ENCODE results near the gene DESI2. TPM values are rescaled to one million over a fixed set of nuclear protein-coding genes. Genes with fewer than 3 reads are reported as not detected.

DESI2 gene
- polyA plus RNA-seq (ENCODE audit: insufficient read length): 41.4 TPM

DNA sequence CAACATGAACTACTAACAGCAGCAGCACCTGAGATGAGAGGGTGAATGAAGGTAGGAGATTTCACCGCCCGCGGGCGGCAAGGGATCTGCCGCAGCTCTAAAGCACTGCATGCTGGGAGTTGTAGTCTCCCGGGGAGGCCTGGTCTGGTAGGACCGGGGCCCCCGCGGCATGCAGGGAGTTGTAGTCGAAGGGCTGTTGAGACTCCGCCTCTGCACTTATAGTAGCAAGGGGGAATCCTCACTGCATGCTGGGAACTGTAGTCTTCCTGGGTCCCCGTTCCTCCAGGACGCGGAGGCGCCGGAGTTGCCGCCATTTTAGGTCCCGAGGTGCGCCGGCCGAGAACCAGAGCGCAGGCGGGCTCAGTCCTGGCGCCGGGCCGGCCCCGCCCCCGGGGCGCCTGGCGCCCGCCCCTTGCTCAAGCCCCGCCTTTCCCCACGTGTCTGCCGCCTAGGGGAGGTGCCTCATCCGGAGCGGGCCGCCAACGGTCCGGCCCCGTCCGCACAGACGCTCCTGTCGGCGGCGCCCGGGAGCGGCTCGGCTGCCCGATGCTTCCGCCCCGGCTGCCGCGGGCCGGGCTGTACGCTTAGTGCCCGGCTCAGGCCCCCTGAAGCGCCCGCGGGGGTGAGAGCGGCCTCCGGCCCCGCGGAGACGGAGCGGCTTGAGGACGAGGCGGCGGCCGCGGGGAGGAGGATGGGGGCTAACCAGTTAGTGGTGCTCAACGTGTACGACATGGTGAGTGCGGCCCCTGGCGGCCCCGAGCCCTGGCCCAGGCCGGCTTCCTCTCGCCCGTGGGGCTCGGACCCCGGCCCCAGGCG, at the start of gene DESI2:
TSS of gene DESI2 (plus strand) at position 504 of the 816 bp plus-strand sequence. CDS start at position 692, 188 bp downstream.
- peak; percentile 99 for DNase-seq

DNA sequence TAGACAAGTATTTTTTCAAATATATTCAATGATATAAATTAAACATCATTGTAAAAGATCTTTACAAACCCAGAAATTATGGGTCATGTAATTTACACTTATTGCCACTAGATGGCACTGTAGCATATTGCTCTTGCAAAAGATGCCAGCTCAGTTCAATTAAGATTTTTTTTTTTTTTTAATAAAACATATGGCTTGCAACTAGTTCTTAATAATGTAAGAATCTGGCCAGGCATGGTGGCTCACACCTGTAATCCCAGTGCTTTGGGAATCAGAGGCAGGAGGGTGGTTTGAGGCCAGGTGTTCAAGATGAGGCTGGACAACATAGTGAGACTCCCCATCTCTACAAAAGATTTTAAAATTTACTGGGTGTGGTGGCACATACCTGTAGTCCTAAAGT, 49.4 kb upstream of the DESI2 start:
- DNase-seq: peak; percentile 11

DNA sequence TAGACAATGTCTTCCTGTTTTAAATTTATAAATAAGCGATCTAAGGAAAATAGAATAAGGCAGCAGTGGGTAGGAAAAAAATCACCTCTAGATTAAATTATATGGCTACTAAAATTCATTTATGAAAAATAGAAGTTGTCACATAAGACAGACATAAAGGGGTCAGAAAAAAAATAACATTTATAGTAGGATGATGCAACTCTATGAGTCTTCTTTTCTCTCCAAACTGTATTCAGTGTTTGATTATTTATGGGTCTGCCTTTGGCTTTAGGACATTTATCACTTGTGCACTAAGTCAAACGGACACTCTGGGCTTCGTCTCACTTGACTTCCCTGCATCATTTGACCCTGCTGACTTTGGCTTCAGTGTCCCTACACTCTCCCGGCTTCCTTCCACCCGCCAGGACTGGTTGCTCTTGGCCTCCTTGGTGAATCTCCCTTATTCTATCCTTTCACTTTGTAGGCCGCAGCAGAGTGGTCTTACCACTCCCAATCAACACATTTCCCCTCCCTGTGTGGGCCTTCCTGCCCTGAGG, 47.0 kb upstream of the DESI2 start:
- no peak for DNase-seq

DNA sequence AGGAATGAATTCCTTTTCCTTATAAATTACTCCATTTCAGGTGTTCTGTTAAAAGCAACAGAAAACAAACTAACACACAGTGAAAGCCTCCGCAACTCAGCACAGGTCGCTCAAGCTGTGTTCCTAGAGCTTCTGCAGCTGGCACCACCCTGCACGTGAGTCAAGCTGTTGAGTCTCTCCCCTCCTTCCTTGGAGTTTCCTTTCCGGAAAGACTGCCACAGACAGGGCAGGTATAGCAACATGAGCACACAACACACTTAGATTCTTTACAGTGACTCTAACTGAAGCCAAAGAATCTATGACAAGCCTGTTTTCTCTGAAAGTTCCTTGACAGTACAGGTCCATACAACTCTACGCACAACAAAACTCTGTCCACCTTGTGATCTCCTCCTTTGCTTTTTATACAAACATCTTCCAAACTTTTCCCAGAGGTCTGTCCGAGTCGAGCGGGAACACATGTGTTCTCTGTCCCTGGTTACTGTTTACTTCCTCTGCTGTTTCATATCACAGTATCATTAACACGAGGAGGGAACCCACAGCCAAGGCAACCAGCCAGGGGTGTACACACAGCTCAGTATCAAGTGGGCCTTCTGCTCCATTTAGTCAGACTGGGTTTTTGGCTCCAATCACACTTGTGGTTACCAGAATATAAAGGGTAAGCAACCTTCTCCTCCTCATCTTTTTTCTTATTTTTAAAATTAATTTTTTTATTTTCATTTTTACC, 38.7 kb upstream of the DESI2 start:
- no peak for DNase-seq

DNA sequence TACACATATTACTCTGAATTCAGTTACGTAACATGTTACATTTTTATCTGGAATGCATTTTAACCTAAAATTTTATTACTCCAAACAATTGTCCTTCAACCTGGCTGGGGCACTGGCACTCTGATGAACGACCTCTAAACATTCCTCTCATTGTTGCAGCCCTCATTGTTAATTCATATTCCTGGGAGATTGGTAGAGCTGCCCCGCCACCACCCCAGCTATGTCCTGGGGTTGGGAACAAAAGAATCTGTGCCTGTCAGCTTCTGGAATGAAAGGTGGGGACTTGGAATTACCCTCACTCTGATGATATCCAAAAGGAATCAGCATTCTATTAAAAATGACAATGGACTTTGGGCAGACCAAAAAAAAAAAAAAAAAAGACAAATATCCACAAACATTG, 38.0 kb upstream of the DESI2 start:
- DNase-seq: no peak

DNA sequence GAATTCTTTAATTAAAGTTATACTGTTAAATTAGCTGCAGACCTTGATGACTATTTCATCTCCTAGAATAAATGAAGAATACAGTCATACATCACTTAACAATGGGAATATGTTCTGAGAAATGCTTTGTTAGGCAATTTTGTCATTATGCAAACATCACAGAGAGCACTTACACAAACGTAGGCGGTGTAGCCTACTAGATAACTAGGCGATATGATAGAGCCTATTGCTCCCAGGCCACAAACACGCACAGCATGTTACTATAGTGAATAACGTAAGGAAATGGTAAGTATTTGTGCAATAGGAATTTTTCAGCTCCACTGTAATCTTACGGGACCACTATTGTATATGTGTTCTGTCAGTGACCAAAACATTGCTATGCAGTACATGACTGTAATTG, 37.6 kb upstream of the DESI2 start:
- DNase-seq: no peak

DNA sequence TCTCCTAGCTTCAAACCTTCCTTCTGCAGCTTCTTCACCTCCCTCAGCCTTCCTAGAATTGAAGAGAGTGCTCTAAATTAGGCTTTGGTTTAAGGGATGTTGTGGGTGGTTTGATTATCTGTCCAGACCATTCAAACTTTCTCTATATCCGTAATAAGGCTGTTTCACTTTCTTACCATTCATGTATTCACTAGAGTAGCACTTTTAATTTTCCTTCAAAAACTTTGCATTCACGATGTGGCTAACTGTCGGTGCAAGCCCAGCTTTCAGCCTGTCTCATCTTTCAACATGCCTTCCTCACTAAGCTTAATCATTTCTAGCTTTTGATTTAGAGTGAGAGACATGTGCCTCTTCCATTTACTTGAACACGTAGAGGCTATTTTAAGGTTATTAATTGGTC, 26.2 kb upstream of the DESI2 start:
- no peak for DNase-seq

DNA sequence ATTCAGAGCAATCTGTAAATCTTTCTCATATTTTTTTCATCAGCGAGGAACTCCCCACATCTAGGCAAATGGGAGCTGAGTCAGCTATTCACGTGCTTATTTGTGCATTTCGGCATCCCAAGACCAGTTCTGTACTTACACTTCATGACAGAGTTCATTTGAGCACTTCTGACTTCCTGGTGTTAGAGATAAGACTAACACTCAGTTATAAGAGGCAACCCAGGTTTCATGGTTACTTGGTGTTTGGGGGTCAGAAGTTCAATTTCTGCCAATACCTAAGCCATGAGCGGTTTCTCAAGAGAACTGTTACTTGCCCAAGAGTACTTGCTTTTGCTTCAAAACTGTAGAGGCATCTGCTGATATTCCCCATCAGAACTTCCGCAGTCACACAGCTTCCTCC, 24.1 kb upstream of the DESI2 start:
- DNase-seq: no peak

DNA sequence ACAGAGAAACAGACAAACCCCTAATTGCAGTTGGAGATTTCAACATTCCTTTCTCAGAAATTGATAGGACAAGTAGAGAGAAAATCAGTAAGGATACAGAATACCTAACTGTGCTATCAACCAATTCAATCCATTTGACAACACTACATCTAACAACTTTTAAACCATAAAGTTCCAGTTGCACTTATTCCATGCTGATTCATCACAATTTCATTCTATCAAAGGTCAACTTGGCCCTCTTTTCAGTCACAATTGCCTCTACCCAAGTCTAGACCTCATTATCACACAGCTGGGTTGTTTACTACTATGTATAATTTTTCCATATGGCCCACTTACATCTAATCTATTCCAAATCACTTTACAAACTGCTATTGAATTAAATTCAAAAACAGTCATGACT, 19.8 kb upstream of the DESI2 start:
- DNase-seq: no peak

DNA sequence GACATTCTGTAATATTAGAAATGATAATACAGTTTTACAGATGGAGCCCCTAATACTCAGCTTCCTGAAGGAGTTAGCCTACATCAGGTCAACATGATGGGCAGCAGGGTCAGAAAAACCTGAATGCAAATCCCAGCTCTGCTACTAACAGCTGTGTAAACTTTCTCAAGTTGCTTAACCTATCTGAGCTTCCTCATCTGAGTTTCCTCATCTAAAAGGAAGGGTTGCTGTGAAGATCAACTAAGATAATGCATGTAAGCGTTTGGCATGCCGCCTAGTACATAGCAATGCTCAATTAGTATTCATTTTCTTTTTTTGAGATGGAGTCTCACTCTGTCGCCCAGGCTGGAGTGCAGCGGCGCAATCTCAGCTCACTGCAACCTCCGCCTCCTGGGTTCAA, 18.4 kb upstream of the DESI2 start:
- DNase-seq: no peak

DNA sequence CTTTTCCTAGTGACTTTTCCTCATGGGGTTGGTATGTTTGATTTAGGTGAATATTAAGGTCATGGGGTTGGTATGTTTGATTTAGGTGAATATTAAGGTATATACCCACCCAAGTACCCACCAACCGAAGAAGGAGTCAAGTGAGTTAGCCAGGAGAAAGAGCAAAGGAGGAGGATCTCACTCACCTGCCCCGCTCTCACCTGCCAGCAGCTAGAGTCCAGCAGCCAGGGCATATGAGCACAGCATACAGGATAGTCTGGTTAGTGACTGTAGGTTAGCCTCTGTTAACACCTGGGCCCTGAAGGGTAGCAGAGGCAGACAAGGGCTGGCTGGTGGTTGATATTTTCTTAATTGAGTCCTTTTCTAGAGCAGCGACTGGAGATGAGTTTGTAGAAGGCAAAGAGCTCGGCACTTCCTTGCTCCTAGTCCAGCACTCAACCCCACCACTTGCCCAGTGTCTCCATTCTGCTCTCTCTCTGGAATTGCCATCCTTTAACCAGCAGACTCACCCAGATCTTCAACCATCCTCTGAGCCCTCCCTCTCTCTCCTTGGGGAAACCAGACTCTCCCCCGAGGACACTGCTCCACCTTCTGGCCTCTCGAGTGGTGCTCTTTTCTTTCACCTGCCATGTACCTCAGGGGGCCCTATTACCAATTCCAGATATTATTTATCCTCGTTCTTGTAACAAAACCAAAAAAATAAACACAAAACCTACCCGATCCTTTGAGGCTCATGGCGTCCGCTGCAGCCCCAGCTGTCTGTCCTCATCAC, 16.3 kb upstream of the DESI2 start:
- DNase-seq: no peak

DNA sequence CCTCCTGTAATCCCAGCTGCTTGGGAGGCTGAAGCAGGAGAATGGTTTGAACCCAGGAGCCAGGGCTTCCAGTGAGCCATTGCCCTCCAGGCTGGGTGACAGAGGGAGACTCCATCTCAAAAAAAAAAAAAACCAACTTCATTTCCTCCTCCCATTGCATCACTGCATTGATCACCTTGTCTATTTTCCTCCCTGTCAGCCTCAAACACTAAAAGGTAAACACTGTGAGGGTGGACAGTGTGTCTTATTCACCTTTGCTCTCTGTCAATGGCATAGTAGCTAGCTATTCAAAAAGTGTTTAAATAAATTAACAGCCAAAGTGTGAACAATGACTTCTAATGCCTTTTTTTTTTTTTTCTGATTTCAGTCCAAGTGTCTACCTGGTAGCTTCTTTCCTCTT, 13.4 kb upstream of the DESI2 start:
- no peak for DNase-seq

DNA sequence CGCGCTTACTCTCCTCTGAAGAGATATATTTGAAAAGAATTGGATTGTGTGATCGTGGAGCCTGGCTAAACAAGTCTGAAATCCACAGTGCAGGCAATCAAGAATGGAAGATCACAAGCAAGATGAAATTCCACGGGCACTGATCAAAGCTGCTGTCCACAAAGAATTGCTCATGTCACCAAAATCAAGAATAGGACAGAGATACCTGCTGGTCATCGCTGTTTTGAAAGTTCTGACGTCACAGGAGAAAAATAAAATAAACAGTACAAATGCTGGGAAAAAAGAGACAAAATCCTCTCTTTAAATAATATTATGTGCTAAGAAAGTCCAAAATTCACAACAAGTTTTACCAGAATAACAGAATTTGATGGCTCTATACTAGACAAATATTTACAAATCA, 12.0 kb upstream of the DESI2 start:
- DNase-seq: no peak

DNA sequence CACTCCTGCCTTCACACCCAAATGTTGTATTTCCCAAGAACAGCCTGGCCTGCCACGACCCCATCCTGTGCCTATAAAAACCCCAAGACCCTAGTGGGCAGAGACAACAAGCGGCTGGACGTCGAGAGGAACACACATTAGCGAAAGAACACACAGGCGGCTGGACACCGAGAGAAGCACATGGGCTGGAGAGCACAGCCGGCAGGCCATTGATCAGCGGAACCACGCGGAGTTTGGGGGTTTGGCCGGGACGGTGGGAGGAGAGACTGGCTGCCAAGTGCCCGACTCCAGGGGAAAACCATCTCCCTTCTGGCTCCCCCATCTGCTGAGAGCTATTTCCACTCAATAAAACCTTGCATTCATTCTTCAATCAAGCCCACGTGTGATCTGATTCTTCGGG, 10.4 kb upstream of the DESI2 start:
- no peak for DNase-seq

DNA sequence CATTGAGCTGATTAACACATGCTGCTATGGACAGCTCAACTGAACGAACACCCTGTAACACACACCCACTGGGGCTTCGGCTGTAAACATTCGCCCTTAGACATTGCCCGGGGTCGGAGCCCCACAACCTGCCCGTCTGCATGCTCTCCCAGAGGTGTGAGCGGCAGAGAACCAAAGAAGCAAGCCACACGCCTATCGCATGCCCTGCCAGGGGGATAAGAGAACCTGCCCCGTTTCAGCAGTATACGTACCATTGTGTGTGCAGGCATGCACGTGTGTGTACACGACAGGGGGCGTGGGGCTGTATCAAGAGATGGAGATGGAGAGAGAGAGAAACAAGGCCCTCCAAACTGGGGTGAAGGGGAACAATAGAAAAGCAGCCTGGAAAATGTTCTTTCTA, 9.9 kb upstream of the DESI2 start:
- no peak for DNase-seq

DNA sequence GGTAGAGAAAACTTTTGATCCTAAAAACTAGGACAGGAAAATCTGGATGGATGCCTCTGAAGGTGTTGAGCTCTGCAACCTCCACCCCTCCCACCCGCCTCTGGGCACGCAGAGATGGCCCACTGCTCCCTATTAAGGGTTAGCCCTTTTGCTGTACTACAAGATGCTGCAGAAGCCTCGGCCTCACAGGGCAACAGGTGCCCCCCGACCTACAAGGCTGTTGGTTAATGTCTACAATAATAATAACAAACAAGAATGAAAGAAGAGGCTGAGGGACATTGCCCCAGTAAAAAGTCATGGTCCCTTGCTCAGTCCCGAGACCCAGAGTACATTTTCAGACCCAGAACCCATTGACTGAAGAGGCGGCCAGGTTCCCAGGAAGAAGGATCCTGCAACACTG, 7.5 kb upstream of the DESI2 start:
- DNase-seq: no peak

DNA sequence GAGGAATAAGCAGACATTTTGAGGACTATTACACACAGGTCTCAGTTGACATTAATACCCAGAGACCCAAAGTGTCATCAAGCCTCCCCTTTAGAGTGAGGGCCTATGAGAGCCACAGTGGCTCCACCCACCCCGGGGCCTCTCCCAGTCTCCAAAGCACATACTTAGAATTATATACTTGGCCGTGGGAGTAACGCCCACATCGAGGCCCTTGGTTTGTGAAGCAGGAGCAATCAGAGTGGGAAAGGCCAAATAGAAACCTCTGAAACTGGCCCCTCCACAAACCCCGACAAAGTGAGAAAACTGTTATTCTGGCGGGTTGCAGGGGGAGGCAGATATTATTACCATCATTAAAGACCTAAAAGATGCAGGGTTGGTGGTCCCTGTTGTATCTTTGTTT, 7.0 kb upstream of the DESI2 start:
- DNase-seq: no peak

DNA sequence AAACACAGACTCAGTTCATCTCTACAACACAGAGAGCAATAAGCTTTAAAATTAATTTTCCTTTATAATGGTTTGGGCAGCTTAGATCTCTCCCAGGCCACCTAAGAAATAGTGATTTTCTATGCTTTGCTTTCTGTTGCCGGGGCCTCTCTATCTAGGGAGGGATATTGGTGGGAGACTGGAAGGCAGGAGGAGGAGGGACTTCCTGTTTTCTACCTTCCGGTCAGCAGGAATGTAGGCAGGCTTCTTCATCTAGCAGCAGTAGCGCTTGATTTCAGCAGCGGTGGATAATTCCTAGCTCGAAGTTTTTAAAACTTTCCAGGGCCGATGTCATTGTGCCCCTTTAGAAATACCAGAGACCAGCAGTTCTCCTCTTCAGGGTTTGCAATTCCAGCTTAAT, 5.1 kb upstream of the DESI2 start:
- DNase-seq: no peak

DNA sequence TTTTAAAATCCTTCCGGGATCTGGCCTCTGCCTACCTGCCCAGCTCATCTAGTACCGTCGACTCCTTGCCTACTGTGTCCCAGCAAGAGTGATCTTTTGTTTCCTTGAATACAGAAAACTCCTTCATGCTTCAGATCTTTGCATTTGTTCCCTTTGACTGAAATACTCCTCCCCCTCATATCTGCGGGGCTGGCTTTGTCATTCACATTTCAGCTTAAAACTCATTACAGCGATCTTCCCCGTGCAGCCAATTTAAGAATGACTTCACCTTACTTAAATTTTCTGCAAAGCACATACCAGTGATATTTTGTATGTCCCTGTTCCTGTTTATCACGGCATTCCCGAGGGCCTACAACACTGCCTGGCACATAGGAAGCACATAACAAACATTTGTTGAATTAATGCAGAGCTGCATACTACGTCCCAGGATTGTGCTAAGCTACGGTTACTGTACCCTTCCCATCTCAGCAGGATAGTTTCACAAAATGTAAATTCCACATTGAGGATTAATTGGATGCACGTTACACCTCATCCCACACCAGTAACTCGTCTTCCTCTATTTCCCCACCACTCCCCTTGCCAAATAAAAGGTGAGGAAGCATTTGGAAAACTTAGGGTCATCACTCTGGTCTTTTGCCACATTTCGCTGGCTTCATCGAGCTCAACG, 837 bp upstream of the DESI2 start:
- no peak for DNase-seq

DNA sequence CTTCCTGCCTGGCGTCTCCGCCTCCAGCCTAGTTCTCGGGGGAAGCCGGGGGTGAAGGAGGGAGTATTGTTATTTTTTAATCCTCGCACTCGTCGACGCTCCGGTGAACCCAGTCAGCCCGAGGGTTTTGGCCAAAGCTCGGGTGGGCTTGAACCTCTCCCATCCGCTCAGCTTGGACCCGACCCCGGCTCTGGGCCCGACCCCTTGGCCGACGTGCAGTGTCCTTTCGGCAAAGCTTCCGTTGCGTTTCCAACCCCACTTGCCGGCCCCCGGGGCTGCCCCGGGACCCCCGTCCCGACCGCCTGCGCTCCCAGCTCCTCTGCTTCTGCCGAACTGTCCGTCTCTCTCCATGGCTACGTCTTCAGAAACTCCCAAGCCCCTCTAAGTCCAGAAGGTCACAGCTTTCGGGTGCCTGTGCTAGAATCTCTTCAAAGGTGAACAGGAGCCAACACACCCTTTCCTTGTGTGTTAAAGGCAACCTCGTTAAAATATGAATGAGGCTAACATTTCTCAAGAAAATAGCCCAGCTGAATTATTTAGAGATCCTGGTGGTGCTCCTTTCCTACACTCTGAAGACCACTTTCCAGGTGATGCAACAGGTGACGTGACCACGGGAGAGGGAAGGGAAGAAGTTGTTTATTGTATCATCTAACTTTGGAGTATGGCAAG, 647 bp downstream of the DESI2 start:
- peak; percentile 36 for DNase-seq

DNA sequence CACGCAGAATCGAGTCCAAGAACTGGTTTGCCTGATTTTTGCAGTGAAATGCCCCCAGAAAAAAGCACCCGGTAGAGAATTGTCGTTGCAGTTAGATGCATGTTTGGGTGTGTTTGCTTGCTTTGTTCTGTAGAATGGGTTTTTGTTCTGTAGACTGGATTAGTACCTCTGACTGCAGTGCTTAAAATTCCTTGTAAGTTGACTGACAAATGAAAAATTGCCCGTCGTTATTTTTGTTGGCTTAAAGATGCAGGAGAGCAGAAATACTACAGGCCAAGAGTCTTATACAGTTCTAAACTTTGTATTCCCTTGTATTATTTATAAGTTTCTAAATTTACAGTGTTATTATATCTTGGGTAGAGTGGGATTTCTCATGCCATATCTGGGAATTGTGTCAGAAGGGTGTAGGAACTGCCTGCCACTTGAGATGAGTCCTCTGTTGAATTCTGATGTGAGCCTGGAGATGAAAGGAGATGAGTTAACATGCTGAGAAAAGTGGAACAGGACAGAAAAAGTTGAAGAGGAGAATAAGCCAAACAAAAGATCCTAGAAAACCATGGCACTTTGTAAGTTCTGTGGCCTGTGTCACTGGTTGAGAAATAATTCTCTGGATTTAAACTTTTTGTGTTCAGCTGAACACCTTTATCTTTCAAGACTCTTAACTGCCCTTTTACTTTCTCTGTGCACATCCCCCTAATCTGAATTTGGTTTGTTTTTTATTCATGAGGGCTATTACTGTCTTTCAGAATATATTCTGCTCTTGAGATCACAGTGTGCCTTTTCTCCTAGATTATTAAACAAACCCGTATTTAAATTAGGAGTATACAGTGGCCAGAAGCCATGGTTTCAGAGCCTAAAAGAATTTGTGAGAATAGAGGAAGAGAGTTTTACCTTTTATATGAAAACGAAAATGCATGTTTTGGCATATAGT, 1.4 kb downstream of the DESI2 start:
- DNase-seq: no peak

Data from hindlimb muscle (tissue), 1 donor.